BJ (cell line): ENCODE data around the gene CSNK1E. TPM values are rescaled to one million over a fixed set of nuclear protein-coding genes. Genes with fewer than 3 reads are reported as not detected.

Source experiments
- CTCF ChIA-PET: fragments of 350-600 bp; formaldehyde crosslinking; extraction: SDS; loops from one replicate; lab custom pipeline; 2021; ENCODE audit warnings: antibody characterized with exemption, inconsistent platforms; lab: Yijun Ruan, JAX
- POLR2A ChIA-PET: fragments of 300-600 bp; sonication (Branson Sonifier 250); formaldehyde crosslinking; extraction: SDS; loops from one replicate; lab custom pipeline; 2021; ENCODE audit warnings: antibody characterized with exemption; lab: Charles Lee
- DNase-seq: peaks from one replicate; pipeline ENCODE4 v3.0.0-alpha.2; 2011; ENCODE audit warnings: low read depth
- H3K27me3 ChIP-seq: 2 replicates; pipeline ENCODE4 v1.6.0; 2011; ENCODE audit warnings: low read length; ENCODE audit not compliant: control insufficient read depth, insufficient read depth
- H3K36me3 ChIP-seq: 2 replicates; pipeline ENCODE4 v1.5.1; 2011; ENCODE audit warnings: low read length; ENCODE audit not compliant: control insufficient read depth, insufficient read depth
- H3K4me3 ChIP-seq: 2 replicates; pipeline ENCODE4 v1.5.1; 2011; ENCODE audit warnings: low read depth, mild to moderate bottlenecking, control low read depth, low read length
- polyA plus RNA-seq: library from polyadenylated mRNA; depleted of rRNA; stranded (reverse); fragments of >200 nt; gene quantifications from 2 replicates; pipeline ENCODE4 v1.2.3, GENCODE V29; 2011
- TF ChIP-seq, protein P1 (sequence below): IDR thresholded peaks from 2 replicates; pipeline ENCODE4 v1.5.1; 2011; ENCODE audit warnings: low read depth, mild to moderate bottlenecking, control low read depth, inconsistent platforms, low read length, moderate library complexity; ENCODE audit not compliant: insufficient read depth

The CSNK1E gene
- polyA plus RNA-seq, 1 experiment = 183 TPM

DNA sequence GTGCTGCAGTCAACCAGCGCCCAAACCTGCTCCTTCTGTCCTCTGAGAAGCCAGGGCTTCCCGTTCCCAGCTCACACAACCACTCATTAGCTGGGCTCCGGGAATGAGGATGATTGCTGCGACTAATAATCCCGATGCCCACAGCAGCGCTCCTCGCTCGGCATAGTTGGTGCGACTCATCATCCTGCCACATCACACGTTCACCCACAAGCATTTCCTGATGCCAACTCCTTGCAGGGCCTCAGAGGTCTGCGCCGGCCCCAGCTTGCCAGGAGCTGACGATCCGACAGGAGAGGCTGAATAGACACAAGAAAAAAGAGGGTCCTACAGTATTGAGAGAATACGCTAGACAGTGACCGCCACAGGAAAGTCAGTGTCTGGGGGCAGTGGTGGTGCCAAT, 10.6 kb upstream of the CSNK1E start:
- CTCF ChIA-PET = no interaction called here
- POLR2A ChIA-PET = no interaction called here
- H3K36me3 ChIP-seq = no peaks in the 10 kb centered on the region
- no peak for DNase-seq
- TF ChIP-seq, protein P1, sequence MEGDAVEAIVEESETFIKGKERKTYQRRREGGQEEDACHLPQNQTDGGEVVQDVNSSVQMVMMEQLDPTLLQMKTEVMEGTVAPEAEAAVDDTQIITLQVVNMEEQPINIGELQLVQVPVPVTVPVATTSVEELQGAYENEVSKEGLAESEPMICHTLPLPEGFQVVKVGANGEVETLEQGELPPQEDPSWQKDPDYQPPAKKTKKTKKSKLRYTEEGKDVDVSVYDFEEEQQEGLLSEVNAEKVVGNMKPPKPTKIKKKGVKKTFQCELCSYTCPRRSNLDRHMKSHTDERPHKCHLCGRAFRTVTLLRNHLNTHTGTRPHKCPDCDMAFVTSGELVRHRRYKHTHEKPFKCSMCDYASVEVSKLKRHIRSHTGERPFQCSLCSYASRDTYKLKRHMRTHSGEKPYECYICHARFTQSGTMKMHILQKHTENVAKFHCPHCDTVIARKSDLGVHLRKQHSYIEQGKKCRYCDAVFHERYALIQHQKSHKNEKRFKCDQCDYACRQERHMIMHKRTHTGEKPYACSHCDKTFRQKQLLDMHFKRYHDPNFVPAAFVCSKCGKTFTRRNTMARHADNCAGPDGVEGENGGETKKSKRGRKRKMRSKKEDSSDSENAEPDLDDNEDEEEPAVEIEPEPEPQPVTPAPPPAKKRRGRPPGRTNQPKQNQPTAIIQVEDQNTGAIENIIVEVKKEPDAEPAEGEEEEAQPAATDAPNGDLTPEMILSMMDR = no peak
- H3K27me3 ChIP-seq = no peaks in the 10 kb centered on the region
- no peak overlapping the region for H3K4me3 ChIP-seq

DNA sequence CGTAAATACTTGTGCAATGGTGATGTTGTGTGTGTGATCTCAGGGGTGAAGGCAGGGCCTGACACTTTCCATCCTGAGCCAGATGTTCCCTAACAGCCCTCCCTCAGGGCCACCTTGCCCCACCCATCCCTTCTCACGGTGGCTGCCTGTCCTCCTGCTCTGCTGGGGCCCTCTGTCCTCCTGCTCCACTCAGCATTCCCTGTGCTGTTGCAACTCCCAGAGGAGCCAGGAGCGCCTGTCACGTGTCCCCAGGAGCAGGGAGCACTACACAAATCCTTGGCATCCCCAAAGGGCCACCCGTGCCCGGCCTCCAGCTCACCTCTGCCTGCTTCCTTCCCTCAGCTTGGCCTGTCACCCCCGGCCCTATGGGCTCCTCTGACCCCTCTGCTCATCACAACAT, 10.2 kb upstream of the CSNK1E start:
- DNase-seq = no peak
- TF ChIP-seq, protein P1 = no peak
- H3K27me3 ChIP-seq = no peaks in the 10 kb centered on the region
- H3K4me3 ChIP-seq = no peak overlapping the region
- CTCF ChIA-PET = no interaction called here
- POLR2A ChIA-PET = no interaction called here
- no peaks in the 10 kb centered on the region for H3K36me3 ChIP-seq

DNA sequence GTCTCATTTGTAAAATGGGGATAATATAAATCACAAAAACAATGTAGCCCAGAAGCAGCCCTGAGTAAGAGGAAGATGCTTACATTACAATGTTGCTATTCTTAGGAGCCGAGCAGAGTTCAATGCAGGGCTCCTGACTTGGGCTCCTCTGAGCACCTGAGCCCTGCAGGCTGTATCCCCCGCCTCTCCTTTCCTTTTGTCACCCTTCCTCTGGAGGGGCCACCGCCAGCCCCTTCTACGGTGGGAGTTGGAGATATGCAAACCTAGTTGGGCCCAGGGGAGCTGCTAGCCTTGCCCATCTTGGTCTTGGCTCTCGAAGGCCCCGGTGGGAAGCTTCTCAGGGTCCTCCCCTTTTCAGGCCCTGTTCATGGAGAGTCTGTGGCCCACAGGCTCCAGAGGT, 8.4 kb upstream of the CSNK1E start:
- no peak for DNase-seq
- Histone ChIP-seq H3K4me3 (no peak overlapping the region), H3K27me3 (no peaks in the 10 kb centered on the region), H3K36me3 (no peaks in the 10 kb centered on the region)
- POLR2A ChIA-PET = no interaction called here
- TF ChIP-seq, protein P1 = no peak
- CTCF ChIA-PET = interaction anchor here (0.7 kb wide), 1 partner anchor 27 kb away, joined by 3 read pairs; no protein-coding TSS in a partner anchor

DNA sequence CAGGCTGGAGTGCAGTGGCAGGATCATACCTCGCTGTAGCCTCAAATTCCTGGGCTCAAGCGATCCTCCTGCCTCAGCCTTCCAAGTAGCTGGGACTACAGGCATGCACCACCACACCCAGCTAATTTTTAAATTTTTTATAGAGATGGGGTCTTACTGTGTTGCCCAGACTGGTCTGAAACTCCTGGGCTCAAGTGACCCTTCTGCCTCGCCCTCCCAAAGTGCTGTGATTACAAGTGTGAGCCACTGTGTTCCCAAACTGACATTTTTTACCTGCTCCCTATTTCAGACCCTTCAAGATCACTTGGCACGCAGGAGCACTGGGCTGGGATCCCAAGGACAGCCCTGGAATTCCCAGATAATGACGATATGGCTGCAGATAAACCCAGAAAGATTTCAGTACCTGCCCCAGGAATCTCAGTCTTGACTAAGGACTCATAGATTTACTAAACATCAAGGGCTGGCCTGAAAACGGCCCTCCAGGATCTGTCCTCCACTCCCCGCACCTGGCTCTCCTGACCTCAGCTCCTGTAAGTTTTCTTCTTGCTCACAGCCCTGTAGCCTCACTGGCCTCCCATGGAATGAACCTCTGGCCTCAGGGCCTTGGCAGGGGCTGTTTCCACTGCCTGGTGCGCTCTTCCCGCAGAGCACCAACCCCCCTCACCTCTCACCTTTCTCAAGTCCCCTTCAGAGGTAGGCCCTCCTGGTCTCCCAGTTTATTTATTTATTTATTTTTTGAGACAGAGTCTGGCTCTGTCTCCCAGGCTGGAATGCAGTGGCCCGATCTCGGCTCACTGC, 3.6 kb upstream of the CSNK1E start:
- DNase-seq = no peak
- Histone ChIP-seq H3K4me3 (no peak overlapping the region), H3K36me3 (no peaks in the 10 kb centered on the region), H3K27me3 (no peaks in the 10 kb centered on the region)
- ChIA-PET CTCF (interaction anchor here (0.6 kb wide), 1 partner anchor 77 kb away, joined by 4 read pairs; no protein-coding TSS in a partner anchor), POLR2A (interaction anchor here (0.5 to 0.6 kb wide), 2 partner anchors 20 to 54 kb away, joined by 3 read pairs; no protein-coding TSS in a partner anchor)
- TF ChIP-seq, protein P1 = no peak

DNA sequence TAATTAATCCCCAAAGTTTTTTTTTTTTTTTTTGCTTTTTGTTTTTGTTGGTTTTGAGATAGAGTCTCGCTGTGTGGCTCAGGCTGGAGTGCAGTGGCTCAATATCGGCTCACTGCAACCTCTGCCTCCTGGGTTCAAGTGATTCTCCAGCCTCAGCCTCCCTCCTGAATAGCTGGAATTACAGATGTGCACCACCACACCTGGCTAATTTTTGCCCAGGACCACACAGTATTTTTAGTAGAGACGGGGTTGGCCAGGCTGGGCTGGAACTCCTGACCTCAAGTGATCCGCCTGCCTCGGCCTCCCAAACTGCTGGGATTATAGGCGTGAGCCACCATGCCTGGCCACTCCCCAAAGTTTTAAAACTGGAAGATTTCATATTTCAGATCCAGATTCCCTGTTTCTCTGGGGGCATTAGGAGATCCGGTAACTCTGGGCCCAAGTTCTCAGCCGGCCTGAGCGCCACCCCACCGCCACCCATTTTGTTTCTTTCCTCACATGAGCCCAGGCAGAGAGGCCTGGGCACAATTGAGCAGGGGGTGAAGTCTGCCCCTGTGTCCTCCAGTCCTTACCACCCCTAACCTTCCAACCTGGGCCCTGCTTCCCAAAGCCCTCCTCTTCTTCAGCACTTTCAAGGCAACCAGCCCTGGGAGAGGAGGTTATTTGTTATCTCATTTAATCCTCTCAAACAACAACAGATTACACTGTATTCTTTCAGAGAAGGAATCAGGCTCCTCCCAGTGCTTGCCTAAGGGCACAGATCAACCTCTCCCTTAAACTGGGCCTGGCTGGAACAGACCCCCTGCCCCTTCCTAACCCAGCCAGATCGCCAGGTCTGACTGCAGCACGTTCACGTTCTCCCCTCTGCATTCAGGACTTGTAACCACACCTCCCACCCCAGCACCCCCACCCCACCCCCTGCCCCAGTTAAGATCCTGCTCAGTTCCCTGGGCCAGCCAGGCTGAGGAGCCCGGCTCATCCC, 1.9 kb upstream of the CSNK1E start:
- TF ChIP-seq, protein P1 = no peak
- CTCF ChIA-PET = interaction anchor here (1.4 to 1.9 kb wide), 2 partner anchors 14 to 115 kb away, joined by 4 to 5 read pairs; no protein-coding TSS in a partner anchor
- Histone ChIP-seq H3K27me3 (no peaks in the 10 kb centered on the region), H3K4me3 (no peak overlapping the region), H3K36me3 (peaks cover 1% of the 10 kb centered on the region; the same call in 1 of the 2 replicates)
- no peak for DNase-seq
- POLR2A ChIA-PET = no interaction called here
